B cell (primary cell): ENCODE data around the gene TOMM20L. TPM values are rescaled to one million over a fixed set of nuclear protein-coding genes. Genes with fewer than 3 reads are reported as not detected.

ENCODE experiments used
- ATAC-seq: fragments of 200-7000 bp; cut with Tn5 transposase; one replicate; pipeline ENCODE4 v1.10.0; 2021; ENCODE audit warnings: low read depth, mild to moderate bottlenecking, moderate number of reproducible peaks, moderate library complexity
- CTCF ChIA-PET: fragments of 350-600 bp; sonication (Branson Sonifier 250); formaldehyde crosslinking; loops from one replicate; lab custom pipeline; 2021; ENCODE audit warnings: antibody characterized with exemption, inconsistent platforms; lab: Charles Lee
- POLR2A ChIA-PET: fragments of 350-600 bp; sonication (Branson Sonifier 250); formaldehyde crosslinking; loops from one replicate; lab custom pipeline; 2021; ENCODE audit warnings: antibody characterized with exemption; lab: Charles Lee
- DNase-seq: peaks from one replicate; pipeline ENCODE4 v3.0.0; 2013
- H2AFZ ChIP-seq: 2 replicates; pipeline ENCODE4 v1.6.1; 2012; ENCODE audit warnings: mild to moderate bottlenecking, low read depth, low read length; ENCODE audit not compliant: insufficient read depth, poor library complexity, severe bottlenecking
- H3K27ac ChIP-seq, 2 donors: 1 replicate in 1 of 2; 2 replicates in 1 of 2; pipeline ENCODE4 v1.5.1; 2012 to 2013; ENCODE audit warnings: low read length in 2 of 2, mild to moderate bottlenecking in 2 of 2, moderate library complexity in 1 of 2
- H3K27me3 ChIP-seq, 4 experiments: fragments of 200-600 bp in 1 of 4; sonication (generic) in 1 of 4; replicated peaks in 1 of 4; 1 replicate in 2 of 4; 2 replicates in 2 of 4; pipeline versions ENCODE4 v1.6.1 to v1.7.0; 2013 to 2016; ENCODE audit warnings: low read length in 3 of 4, mild to moderate bottlenecking in 2 of 4, mixed read lengths in 1 of 4, moderate library complexity in 1 of 4; ENCODE audit not compliant: insufficient read depth in 4 of 4, control insufficient read depth in 3 of 4; ENCODE audit errors: control extremely low read depth in 1 of 4
- H3K36me3 ChIP-seq, 2 experiments: replicated peaks in 1 of 2; 1 replicate in 1 of 2; 2 replicates in 1 of 2; pipeline versions ENCODE4 v1.6.1 to v1.7.1; 2013; ENCODE audit warnings: low read length in 1 of 2; ENCODE audit not compliant: insufficient read depth in 2 of 2, control insufficient read depth in 1 of 2; ENCODE audit errors: control extremely low read depth in 1 of 2, extremely low read depth in 1 of 2
- H3K4me1 ChIP-seq, 2 donors: fragments of 200-600 bp in 1 of 2; sonication (generic) in 1 of 2; 1 replicate in 1 of 2; 2 replicates in 1 of 2; pipeline versions ENCODE4 v1.5.1 to v1.6.1; 2013 to 2017; ENCODE audit warnings: low read length in 2 of 2; ENCODE audit not compliant: control insufficient read depth in 2 of 2, insufficient read depth in 2 of 2
- H3K4me2 ChIP-seq: replicated peaks from 2 replicates; pipeline ENCODE3; 2012; ENCODE audit warnings: mild to moderate bottlenecking, low read depth, low read length; ENCODE audit not compliant: poor library complexity, severe bottlenecking
- H3K4me3 ChIP-seq, 5 experiments: fragments of 200-600 bp in 1 of 5; sonication (generic) in 1 of 5; 1 replicate in 3 of 5; 2 replicates in 2 of 5; pipeline versions ENCODE4 v1.5.1 to v1.7.0; 2011 to 2016; ENCODE audit warnings: low read length in 4 of 5, mild to moderate bottlenecking in 4 of 5, low read depth in 2 of 5, control low read depth in 1 of 5, moderate library complexity in 1 of 5; ENCODE audit not compliant: insufficient read depth in 1 of 5; ENCODE audit errors: control extremely low read depth in 1 of 5, extremely low read depth in 1 of 5
- H3K79me2 ChIP-seq: fragments of 200-600 bp; sonication (generic); one replicate; pipeline ENCODE4 v1.6.0; 2016; ENCODE audit warnings: low read length; ENCODE audit not compliant: control insufficient read depth, insufficient read depth
- H3K9ac ChIP-seq: fragments of 200-600 bp; sonication (generic); 2 replicates; pipeline ENCODE4 v1.6.1; 2017; ENCODE audit warnings: mild to moderate bottlenecking, low read length, moderate library complexity
- H3K9me3 ChIP-seq, 3 donors: one replicate each; pipeline versions ENCODE4 v1.6.1 to v1.7.1; 2013; ENCODE audit warnings: low read length in 2 of 3; ENCODE audit not compliant: control insufficient read depth in 2 of 3, insufficient read depth in 1 of 3; ENCODE audit errors: control extremely low read depth in 1 of 3
- H4K20me1 ChIP-seq: 2 replicates; pipeline ENCODE4 v1.6.0; 2012; ENCODE audit warnings: mild to moderate bottlenecking, low read length; ENCODE audit not compliant: insufficient read depth, control insufficient read depth, poor library complexity, severe bottlenecking
- H3K27ac Mint-ChIP-seq: one replicate; pipeline ENCODE4 v1.8.0; 2021; ENCODE audit warnings: mixed read lengths
- H3K27me3 Mint-ChIP-seq: one replicate; pipeline ENCODE4 v1.8.0; 2021; ENCODE audit warnings: mixed read lengths
- H3K4me1 Mint-ChIP-seq: one replicate; pipeline ENCODE4 v1.8.0; 2021; ENCODE audit warnings: mixed read lengths
- H3K4me3 Mint-ChIP-seq: one replicate; pipeline ENCODE4 v1.8.0; 2021; ENCODE audit warnings: mixed read lengths
- H3K9me3 Mint-ChIP-seq: one replicate; pipeline ENCODE4 v1.8.0; 2022; ENCODE audit warnings: mixed read lengths; ENCODE audit not compliant: insufficient read depth
- CTCF ChIP-seq: fragments of 200-600 bp; IDR thresholded peaks from one replicate; pipeline ENCODE4 v1.8.0; 2022; ENCODE audit warnings: antibody characterized with exemption, mild to moderate bottlenecking
- EZH2 ChIP-seq: IDR thresholded peaks from 2 replicates; pipeline ENCODE4 v1.6.1; 2012; ENCODE audit warnings: borderline replicate concordance, low read depth, mild to moderate bottlenecking, moderate library complexity, low read length; ENCODE audit not compliant: insufficient read depth, poor library complexity, severe bottlenecking
- WGBS: methylation state at CpG from one replicate; pipeline ENCODE4 v1.1.5; 2013; ENCODE audit warnings: missing lambda C conversion rate; ENCODE audit not compliant: insufficient coverage; 5-methylcytosine and 5-hydroxymethylcytosine counted together
- intact Hi-C: fragments of 100-400 bp; cut with micrococcal nuclease; formaldehyde crosslinking; loops from one replicate; pipeline ENCODE4 v1.10.0; 2022
- polyA plus RNA-seq: library from polyadenylated mRNA; depleted of rRNA; stranded (reverse); fragments of >200 nt; gene quantifications from 2 replicates; pipeline ENCODE4 v1.2.3, GENCODE V29; 2012
- total RNA-seq, 2 donors: library from RNA; stranded (reverse); fragments of 120-200 nt in 1 of 2; gene quantifications; 1 replicate in 1 of 2; 2 replicates in 1 of 2; pipeline versions ENCODE4 v1.2.3 to v1.2.4, GENCODE V29; 2013 to 2022

TOMM20L gene
- total and polyA plus RNA-seq, 2 donors (not counting 1 experiment from before 2014, with no cell fraction given), result 1.3 TPM; not detected in 1

- Histone ChIP-seq H3K9ac (no peak overlapping the region), H3K27ac (no peak overlapping the region), H3K4me3 (no peak overlapping the region), H3K36me3 (peaks cover 7 to 66% of the 10 kb centered on the region in 2 experiments), H2AFZ (no peak overlapping the region), H3K4me1 (no peaks in the 10 kb centered on the region), H4K20me1 (no peaks in the 10 kb centered on the region), H3K79me2 (no peaks in the 10 kb centered on the region), H3K4me2 (no peak overlapping the region), H3K9me3 (no peaks in the 10 kb centered on the region), H3K27me3 (no peaks in the 10 kb centered on the region)
- no peaks in the 10 kb centered on the region for H3K9me3 Mint-ChIP-seq
- CTCF ChIA-PET, result no interaction called here
- H3K27ac Mint-ChIP-seq, result no peak overlapping the region
- no peak overlapping the region for H3K4me3 Mint-ChIP-seq
- POLR2A ChIA-PET, result no interaction called here
- WGBS, result no CpG with 5 or more reads among the region's 3 CpGs
- H3K27me3 Mint-ChIP-seq, result no peaks in the 10 kb centered on the region
- ATAC-seq, result no peak
- no peak for DNase-seq
- TF ChIP-seq CTCF, result no peak
- no peak for TF ChIP-seq EZH2
- intact Hi-C loops, result no loop called here
- no peaks in the 10 kb centered on the region for H3K4me1 Mint-ChIP-seq
Observed at GRCh38 chr14:58367296-58367695, 28.4 kb upstream of the TOMM20L start.

GRCh38 chr14:58368956-58369355, 26.8 kb upstream of the TOMM20L start:
- DNase-seq (no peak), ATAC-seq (no peak)
- WGBS, result 83% methylated on average over 1 of the region's 1 CpG
- Mint-ChIP-seq H3K27me3 (no peaks in the 10 kb centered on the region), H3K27ac (no peak overlapping the region), H3K4me1 (no peaks in the 10 kb centered on the region), H3K9me3 (no peaks in the 10 kb centered on the region), H3K4me3 (no peak overlapping the region)
- intact Hi-C loops, result no loop called here
- Histone ChIP-seq H3K27ac (no peak overlapping the region), H3K9ac (no peak overlapping the region), H3K9me3 (no peaks in the 10 kb centered on the region), H3K4me2 (no peak overlapping the region), H3K36me3 (peaks cover 7 to 75% of the 10 kb centered on the region in 2 experiments), H2AFZ (no peak overlapping the region), H3K4me1 (no peaks in the 10 kb centered on the region), H3K79me2 (no peaks in the 10 kb centered on the region), H4K20me1 (no peaks in the 10 kb centered on the region), H3K4me3 (no peak overlapping the region), H3K27me3 (no peaks in the 10 kb centered on the region)
- ChIA-PET POLR2A (no interaction called here), CTCF (no interaction called here)
- TF ChIP-seq EZH2 (no peak), CTCF (no peak)
